GM10248 (cell line): Measurements from ENCODE around the gene CPT1C.
A peak's percentile ranks its signal among the peaks of the same experiment; 100 is the strongest.

Experiments used
- CTCF ChIA-PET: fragments of 300-600 bp; sonication (Branson Sonifier 250); formaldehyde crosslinking; extraction: SDS; loops from one replicate; lab custom pipeline; 2021; ENCODE audit warnings: antibody characterized with exemption; lab: Yijun Ruan, JAX
- POLR2A ChIA-PET: fragments of 350-650 bp; sonication (Branson Sonifier 250); formaldehyde crosslinking; extraction: SDS; loops from one replicate; lab custom pipeline; 2020; ENCODE audit warnings: antibody characterized with exemption; lab: Yijun Ruan, JAX
- DNase-seq: peaks from one replicate; pipeline ENCODE4 v3.0.0; 2012; ENCODE audit errors: extremely low spot score
- TF ChIP-seq, protein P1 (sequence below): IDR thresholded peaks from 2 replicates; pipeline ENCODE4 v1.5.1; 2012; ENCODE audit warnings: mild to moderate bottlenecking, low read depth; ENCODE audit errors: extremely low read depth, missing control alignments, control extremely low read depth

CPT1C gene

DNA sequence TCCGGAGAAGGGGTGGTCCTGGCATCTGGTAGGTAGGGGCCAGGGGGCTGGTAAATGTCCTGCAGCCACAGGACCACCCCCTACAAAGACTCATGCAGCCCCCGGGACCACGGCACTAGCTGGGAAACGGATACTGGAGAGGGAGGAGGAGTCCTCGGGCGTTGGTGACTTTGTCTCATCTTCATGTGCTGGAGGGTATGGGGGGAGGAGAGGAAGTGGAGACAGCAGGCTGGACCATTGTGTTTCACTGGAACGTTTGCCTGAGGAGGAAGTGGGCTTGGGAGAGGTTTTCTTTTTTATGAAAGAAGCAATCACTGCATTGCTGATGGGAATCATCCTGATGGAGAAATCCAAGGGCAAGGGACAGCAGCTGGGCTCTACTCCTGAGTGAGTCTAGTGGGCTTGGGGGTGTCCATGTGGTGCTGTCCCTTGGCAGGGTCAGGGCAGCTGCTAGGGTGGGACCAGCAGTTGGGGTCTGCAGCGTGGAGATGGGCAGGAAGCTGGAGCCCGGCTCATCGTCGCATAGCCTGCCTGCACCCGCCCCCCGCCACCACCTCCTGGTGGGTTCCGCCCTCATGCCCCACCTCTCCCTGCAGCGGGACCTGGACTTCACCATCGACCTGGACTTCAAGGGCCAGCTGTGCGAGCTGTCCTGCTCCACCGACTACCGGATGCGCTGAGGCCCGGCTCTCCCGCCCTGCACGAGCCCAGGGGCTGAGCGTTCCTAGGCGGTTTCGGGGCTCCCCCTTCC, 3.2 kb upstream of the CPT1C start:
- ChIA-PET POLR2A (no interaction called here), CTCF (interaction anchor here (1.8 kb wide), 1 partner anchor 118 kb away, joined by 5 read pairs; no protein-coding TSS in a partner anchor)
- TF ChIP-seq, protein P1, sequence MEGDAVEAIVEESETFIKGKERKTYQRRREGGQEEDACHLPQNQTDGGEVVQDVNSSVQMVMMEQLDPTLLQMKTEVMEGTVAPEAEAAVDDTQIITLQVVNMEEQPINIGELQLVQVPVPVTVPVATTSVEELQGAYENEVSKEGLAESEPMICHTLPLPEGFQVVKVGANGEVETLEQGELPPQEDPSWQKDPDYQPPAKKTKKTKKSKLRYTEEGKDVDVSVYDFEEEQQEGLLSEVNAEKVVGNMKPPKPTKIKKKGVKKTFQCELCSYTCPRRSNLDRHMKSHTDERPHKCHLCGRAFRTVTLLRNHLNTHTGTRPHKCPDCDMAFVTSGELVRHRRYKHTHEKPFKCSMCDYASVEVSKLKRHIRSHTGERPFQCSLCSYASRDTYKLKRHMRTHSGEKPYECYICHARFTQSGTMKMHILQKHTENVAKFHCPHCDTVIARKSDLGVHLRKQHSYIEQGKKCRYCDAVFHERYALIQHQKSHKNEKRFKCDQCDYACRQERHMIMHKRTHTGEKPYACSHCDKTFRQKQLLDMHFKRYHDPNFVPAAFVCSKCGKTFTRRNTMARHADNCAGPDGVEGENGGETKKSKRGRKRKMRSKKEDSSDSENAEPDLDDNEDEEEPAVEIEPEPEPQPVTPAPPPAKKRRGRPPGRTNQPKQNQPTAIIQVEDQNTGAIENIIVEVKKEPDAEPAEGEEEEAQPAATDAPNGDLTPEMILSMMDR, result no peak
- no peak for DNase-seq

DNA sequence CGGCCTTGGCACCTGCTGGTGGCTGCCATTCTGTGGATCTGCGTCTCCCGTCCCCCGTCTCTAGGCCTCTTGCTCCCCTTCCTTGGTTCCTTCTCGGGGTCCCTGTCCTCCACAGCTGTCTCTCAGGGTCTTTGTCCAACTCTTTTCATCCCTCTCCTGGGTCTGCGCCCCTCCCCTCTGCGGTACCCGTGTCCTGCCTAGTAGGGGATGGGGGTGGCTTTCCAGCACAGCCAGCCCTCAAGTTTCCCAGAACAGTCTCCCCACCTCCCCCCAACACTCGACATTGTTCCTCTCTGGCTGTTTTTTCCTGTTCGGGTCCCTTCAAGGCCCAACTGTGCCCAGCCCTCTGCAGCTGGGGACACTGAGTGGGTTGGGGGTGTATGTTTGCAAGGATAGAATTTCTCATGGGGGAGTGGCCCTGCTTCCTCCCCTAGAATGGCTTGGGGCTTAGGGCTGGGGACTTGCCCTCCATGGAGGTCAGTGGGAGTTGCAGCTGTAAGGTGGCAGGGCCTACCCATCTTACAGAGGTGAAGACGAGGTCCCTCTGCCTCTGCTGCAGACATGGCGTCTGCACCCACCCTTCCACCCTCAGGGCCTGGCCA, 2.3 kb upstream of the CPT1C start:
- CTCF ChIA-PET, result no interaction called here
- TF ChIP-seq, protein P1, result no peak
- no peak for DNase-seq
- POLR2A ChIA-PET, result no interaction called here

DNA sequence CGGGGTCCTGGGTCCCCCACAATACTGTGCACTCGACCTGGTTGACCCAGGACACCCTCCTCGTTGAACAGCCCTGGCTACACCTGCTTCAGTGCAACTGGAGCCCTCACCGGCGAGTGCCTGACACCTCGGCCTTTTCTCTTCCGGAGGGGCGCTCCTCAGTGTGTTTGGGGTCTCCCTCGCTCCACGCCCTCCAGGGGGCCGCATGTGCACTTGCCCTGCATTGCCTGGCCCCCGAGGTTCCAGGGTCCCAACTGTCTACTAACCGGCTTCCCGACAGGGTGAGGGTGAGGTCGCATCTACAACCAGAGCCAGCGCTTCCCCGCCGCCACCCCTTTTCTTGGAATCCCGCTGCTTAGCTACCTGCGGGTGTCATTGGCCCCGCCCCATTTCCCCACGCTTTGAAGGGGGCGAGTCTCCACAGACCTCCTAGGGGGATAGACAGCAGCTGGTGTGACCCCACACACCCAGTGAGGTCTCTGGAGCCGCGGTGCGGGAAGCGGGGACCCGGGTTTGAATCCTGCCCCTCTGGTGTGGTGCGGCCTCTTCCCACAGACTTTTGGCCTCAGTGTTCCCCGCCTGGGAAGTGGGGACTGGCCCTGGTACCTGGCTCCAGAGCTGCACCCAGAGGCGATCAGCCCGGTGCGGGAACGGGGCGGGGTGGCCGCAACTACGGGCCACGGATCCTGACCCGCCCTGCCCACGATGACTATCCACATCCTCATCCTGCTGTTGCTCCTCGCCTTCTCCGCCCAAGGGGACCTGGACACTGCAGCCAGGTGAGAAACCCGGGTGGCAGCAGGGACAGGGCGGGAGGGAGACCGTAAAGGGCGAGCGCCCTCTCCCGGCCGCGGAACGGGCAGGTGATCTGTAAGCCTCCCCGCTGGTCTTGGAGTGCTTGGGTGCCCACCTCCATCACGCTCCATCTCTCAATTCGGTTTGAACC, 1.5 kb upstream of the CPT1C start, which contains the start of gene ADM5:
Gene ADM5, plus strand, starts transcription at position 462 of the 946 bp plus-strand sequence. Its CDS starts 244 bp downstream, at position 706.
- CTCF ChIA-PET, result interaction anchor here (1.2 kb wide), 1 partner anchor 11 kb away, joined by 3 read pairs; no protein-coding TSS in a partner anchor
- POLR2A ChIA-PET, result no interaction called here
- TF ChIP-seq, protein P1, result peak; percentile 40
- no peak for DNase-seq

DNA sequence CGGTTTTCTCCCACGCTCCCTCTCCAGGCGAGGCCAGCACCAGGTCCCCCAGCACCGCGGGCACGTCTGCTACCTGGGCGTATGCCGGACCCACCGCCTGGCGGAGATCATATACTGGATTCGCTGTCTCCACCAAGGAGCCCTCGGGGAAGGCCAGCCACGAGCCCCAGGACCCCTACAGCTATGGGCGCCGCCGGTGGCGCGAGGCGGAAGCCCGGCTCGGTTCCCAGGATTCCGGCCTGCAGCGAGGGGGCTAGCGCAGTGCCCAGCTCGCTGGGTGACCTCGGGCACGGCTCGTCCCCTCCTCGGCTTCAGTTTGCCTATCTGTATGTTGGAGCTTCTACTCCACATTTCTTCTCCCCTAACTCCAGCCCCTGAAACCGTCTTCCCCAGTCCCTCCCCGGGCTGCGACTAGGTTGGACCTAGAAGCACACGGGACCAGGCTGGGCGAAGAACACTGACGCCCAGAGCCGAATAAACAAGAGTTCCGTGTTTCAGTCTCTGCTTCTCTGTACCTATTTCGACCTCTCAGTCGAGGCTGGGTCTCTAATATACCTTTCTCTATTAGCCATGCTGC, 749 bp upstream of the CPT1C start:
- POLR2A ChIA-PET, result no interaction called here
- DNase-seq, result no peak
- CTCF ChIA-PET, result interaction anchor here (1.2 kb wide), 1 partner anchor 12 kb away, joined by 3 read pairs; no protein-coding TSS in a partner anchor
- TF ChIP-seq, protein P1, result no peak

DNA sequence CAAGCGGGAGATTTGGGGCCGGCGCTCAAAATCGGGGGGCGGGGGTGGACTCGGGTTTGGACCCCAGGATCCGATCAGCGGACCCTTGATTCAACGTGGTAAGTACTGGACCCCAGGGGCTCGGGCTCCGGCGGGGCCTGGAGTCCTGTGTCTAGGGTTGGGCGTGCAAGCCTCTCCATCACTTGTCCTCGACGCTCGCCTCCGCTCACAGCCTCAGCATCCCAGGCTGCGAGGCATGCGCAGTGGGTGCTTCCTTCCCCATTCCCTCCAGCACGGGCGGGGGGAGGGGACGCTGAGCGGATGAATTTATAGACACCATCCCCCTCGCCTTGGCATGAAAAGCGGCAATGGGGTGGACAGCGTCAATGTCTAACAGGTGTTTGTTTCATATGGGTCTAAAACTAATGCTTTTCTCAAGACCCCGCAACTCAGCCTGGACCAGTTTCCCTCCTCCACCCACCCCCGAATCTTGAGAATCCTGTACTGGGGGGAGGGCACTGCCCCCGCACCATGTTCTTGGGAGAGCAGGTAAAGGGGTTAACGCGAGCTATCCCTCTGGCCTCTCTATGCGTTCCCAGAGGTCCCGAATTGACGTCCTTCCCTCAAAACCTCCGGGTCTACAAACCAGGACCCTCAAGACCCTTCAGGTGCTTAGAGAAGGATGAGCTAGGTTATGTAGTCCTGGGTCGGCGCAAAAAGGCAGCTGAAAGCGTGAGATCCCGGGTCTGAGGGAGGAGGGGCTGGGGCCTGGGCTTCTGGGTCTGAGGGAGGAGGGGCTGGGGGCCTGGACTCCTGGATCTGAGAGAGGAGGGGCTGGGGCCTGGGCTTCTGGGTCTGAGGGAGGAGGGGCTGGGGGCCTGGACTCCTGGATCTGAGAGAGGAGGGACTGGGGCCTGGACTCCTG, 579 bp downstream of the CPT1C start:
- peak; percentile 44 for DNase-seq
- POLR2A ChIA-PET, result no interaction called here
- TF ChIP-seq, protein P1, result no peak
- CTCF ChIA-PET, result interaction anchor here (0.7 to 1.3 kb wide), 2 partner anchors 11 to 19 kb away, joined by 3 to 5 read pairs; no protein-coding TSS in a partner anchor
